Stimulated activated CD8-positive, alpha-beta memory T cell treated with anti-CD3 and anti-CD28 coated beads, Interleukin-15, amount 100 ng/mL, for 48 hours (primary cell): ENCODE results near the gene RHOT2.
"Not testable (repeated sequence)": the region's sequence is repeated elsewhere in the genome, so short reads cannot be mapped to it uniquely, and the experiment has no call there.

Experiments used
- DNase-seq, 2 donors: peaks; one replicate each; pipeline ENCODE4 v3.0.0-alpha.2; 2020; ENCODE audit warnings: low read depth in 2 of 2

Gene RHOT2

GRCh38 chr16:680967-681745 lies 13.2 kb downstream of the RHOT2 start:
- no peak for DNase-seq

GRCh38 chr16:681746-682427 lies 14.0 kb downstream of the RHOT2 start:
- no peak for DNase-seq

GRCh38 chr16:682493-683395 lies 14.8 kb downstream of the RHOT2 start:
- DNase-seq: no peak

- DNase-seq: no peak
Observed at GRCh38 chr16:683396-684070, 15.6 kb downstream of the RHOT2 start.

GRCh38 chr16:684071-684794 lies 16.3 kb downstream of the RHOT2 start, which contains the start of gene JMJD8:
Gene JMJD8, minus strand, starts transcription at chr16:684334. Its CDS starts 15 bp downstream, at chr16:684319.
- DNase-seq: peak; percentile 98

GRCh38 chr16:684961-685696 lies 17.2 kb downstream of the RHOT2 start:
- no peak for DNase-seq

GRCh38 chr16:685967-686366 lies 18.0 kb downstream of the RHOT2 start:
- no peak for DNase-seq

- DNase-seq: no peak
Observed at GRCh38 chr16:686459-687260, 18.7 kb downstream of the RHOT2 start.

GRCh38 chr16:687499-687898 lies 19.6 kb downstream of the RHOT2 start:
- DNase-seq: no peak

- no peak for DNase-seq
Observed at GRCh38 chr16:689175-689897, 21.4 kb downstream of the RHOT2 start.

GRCh38 chr16:691242-691641 lies 23.3 kb downstream of the RHOT2 start:
- not testable (repeated sequence) for DNase-seq

- no peak for DNase-seq
Observed at GRCh38 chr16:692356-693108, 24.6 kb downstream of the RHOT2 start.

GRCh38 chr16:693364-693763 lies 25.4 kb downstream of the RHOT2 start:
- no peak for DNase-seq

GRCh38 chr16:693766-694165 lies 25.8 kb downstream of the RHOT2 start:
- DNase-seq: no peak

- DNase-seq: no peak
Observed at GRCh38 chr16:694187-694862, 26.4 kb downstream of the RHOT2 start.

- no peak for DNase-seq
Observed at GRCh38 chr16:694863-695354, 27.0 kb downstream of the RHOT2 start.
